Gastroesophageal sphincter (tissue), 4 donors: ENCODE results near the gene PIF1. TPM values are rescaled to one million over a fixed set of nuclear protein-coding genes. Genes with fewer than 3 reads are reported as not detected.

Experiments
- ATAC-seq: fragments of 150-250 bp; one replicate; pipeline ENCODE4 v1.9.1; 2016; ENCODE audit warnings: mild to moderate bottlenecking, moderate library complexity
- H3K27ac ChIP-seq, 4 donors: fragments of 200-600 bp; sonication (generic) in 3 of 4; 1 replicate in 3 of 4; 2 replicates in 1 of 4; pipeline ENCODE4 v1.5.1; 2016 to 2019
- H3K27me3 ChIP-seq: fragments of 200-600 bp; sonication (generic); one replicate; pipeline ENCODE4 v1.5.1; 2019
- H3K36me3 ChIP-seq, 2 donors: fragments of 200-600 bp; sonication (generic); one replicate each; pipeline ENCODE4 v1.5.1; 2019; ENCODE audit warnings: control low read depth in 1 of 2
- H3K4me1 ChIP-seq, 3 donors: fragments of 200-600 bp; sonication (generic); 1 replicate in 2 of 3; 2 replicates in 1 of 3; pipeline ENCODE4 v1.5.1; 2016 to 2019; ENCODE audit warnings: control low read depth in 2 of 3
- H3K4me3 ChIP-seq, 2 donors: fragments of 200-600 bp; sonication (generic); one replicate each; pipeline ENCODE4 v1.5.1; 2019; ENCODE audit warnings: mild to moderate bottlenecking in 1 of 2, moderate library complexity in 1 of 2
- H3K9me3 ChIP-seq, 3 donors: fragments of 200-600 bp; sonication (generic); one replicate each; pipeline ENCODE4 v1.5.1; 2017 to 2019; ENCODE audit warnings: control low read depth in 2 of 3
- CTCF ChIP-seq, 4 experiments: fragments of 200-600 bp in 2 of 4; fragments of 450-650 bp in 2 of 4; sonication (generic) in 1 of 4; IDR thresholded peaks; one replicate each; pipeline ENCODE4 v1.5.1; 2017 to 2019; ENCODE audit warnings: antibody characterized with exemption in 4 of 4, mild to moderate bottlenecking in 2 of 4, moderate library complexity in 2 of 4
- EP300 ChIP-seq: sonication (generic); formaldehyde crosslinking; IDR thresholded peaks from one replicate; pipeline ENCODE4 v1.6.1; 2017; ENCODE audit warnings: antibody characterized with exemption, mild to moderate bottlenecking
- POLR2A ChIP-seq, 2 donors: fragments of 450-650 bp; IDR thresholded peaks; one replicate each; pipeline ENCODE4 v1.6.1; 2017; ENCODE audit warnings: antibody characterized with exemption in 2 of 2, mild to moderate bottlenecking in 2 of 2, moderate library complexity in 1 of 2
- POLR2AphosphoS5 ChIP-seq: sonication (generic); formaldehyde crosslinking; IDR thresholded peaks from one replicate; pipeline ENCODE4 v1.6.1; 2017; ENCODE audit warnings: antibody characterized with exemption
- WGBS, 2 donors: methylation state at CpG; one replicate each; pipeline ENCODE4 v1.1.5; 2018; ENCODE audit warnings: low coverage in 1 of 2; 5-methylcytosine and 5-hydroxymethylcytosine counted together
- total RNA-seq, 4 donors: library from RNA; depleted of rRNA; stranded (reverse); fragments of >200 nt; gene quantifications; one replicate each; pipeline ENCODE4 v1.1.0, GENCODE V29; 2016

The PIF1 gene
- total RNA-seq, 4 donors from 2014 or later = 1.6 to 3.4 (median 2.3) TPM

- Histone ChIP-seq H3K4me3 (no peak overlapping the region), H3K36me3 (peaks cover 0 to 67% of the 10 kb centered on the region in 2 donors), H3K27me3 (no peaks in the 10 kb centered on the region), H3K4me1 (peaks cover 15 to 81% (median 51%) of the 10 kb centered on the region in 3 donors), H3K9me3 (no peaks in the 10 kb centered on the region), H3K27ac (peak overlapping the region in 3 of 4 donors; percentile 90 to 96 (median 91))
- ATAC-seq = no peak
- no peak for TF ChIP-seq POLR2AphosphoS5
- TF ChIP-seq EP300 = no peak
- no peak for TF ChIP-seq CTCF (IDR thresholded peaks at IDR 0.05)
- no peak for TF ChIP-seq POLR2A (IDR thresholded peaks at IDR 0.05)
- WGBS, 2 donors = 83% methylated on average over 1 of the region's 11 CpGs; no CpG with 5 or more reads in 1 of the 2 donors
Observed at GRCh38 chr15:64861331-64861730, 35.9 kb upstream of the PIF1 start.

DNA sequence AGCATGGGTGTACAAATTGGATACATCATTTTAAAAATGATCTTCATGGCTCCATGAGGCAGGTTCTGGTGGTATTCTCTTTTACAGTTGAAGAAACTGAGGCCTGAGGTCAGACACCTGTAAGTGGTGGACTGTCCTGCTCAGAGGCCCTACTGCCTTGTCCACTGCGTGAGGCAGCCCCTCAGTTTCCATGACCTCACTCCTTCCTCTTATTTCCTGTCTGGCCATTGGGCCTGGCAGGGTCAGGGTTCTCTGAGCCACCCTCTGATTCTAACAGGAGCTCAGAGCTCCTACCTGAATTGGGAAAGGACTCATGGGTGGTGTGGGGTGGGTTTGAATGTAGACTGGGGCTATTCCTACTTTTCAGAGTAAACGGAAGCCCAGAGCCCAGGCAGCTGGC lies 33.8 kb upstream of the PIF1 start:
- no CpG with 5 or more reads among the region's 2 CpGs for WGBS, 2 donors
- H3K9me3 ChIP-seq = no peaks in the 10 kb centered on the region
- no peak overlapping the region for H3K4me3 ChIP-seq
- H3K4me1 ChIP-seq = peaks cover 20 to 84% (median 64%) of the 10 kb centered on the region in 3 donors
- TF ChIP-seq POLR2AphosphoS5 (no peak), EP300 (no peak), POLR2A (IDR thresholded peaks at IDR 0.05) (no peak), CTCF (IDR thresholded peaks at IDR 0.05) (no peak)
- no peaks in the 10 kb centered on the region for H3K27me3 ChIP-seq
- ATAC-seq = no peak
- H3K27ac ChIP-seq = peak overlapping the region in 3 of 4 donors; percentile 90 to 96 (median 91)
- peaks cover 0 to 65% of the 10 kb centered on the region in 2 donors for H3K36me3 ChIP-seq

GRCh38 chr15:64858021-64858575 lies 32.7 kb upstream of the PIF1 start:
- ATAC-seq = no peak
- WGBS, 2 donors = 25 to 30% methylated on average over 4 of the region's 6 CpGs
- Histone ChIP-seq H3K36me3 (peaks cover 0 to 58% of the 10 kb centered on the region in 2 donors), H3K4me1 (peaks cover 20 to 90% (median 74%) of the 10 kb centered on the region in 3 donors), H3K27me3 (no peaks in the 10 kb centered on the region), H3K4me3 (no peak overlapping the region), H3K27ac (peak overlapping the region; percentile 47 to 96 (median 90)), H3K9me3 (no peaks in the 10 kb centered on the region)
- no peak for TF ChIP-seq POLR2A (IDR thresholded peaks at IDR 0.05)
- no peak for TF ChIP-seq POLR2AphosphoS5
- no peak for TF ChIP-seq CTCF (IDR thresholded peaks at IDR 0.05)
- no peak for TF ChIP-seq EP300

GRCh38 chr15:64857421-64857820 lies 32.0 kb upstream of the PIF1 start:
- H3K27ac ChIP-seq = peak overlapping the region; percentile 47 to 96 (median 90)
- H3K9me3 ChIP-seq = no peaks in the 10 kb centered on the region
- H3K36me3 ChIP-seq = peaks cover 0 to 59% of the 10 kb centered on the region in 2 donors
- ATAC-seq = peak; percentile 65
- TF ChIP-seq POLR2AphosphoS5 (peak; percentile 4), POLR2A (IDR thresholded peaks at IDR 0.05) (no peak)
- no peaks in the 10 kb centered on the region for H3K27me3 ChIP-seq
- WGBS, 2 donors = 56 to 92% methylated on average over 2 to 3 of the region's 4 CpGs
- H3K4me3 ChIP-seq = no peak overlapping the region
- H3K4me1 ChIP-seq = peaks cover 20 to 94% (median 79%) of the 10 kb centered on the region in 3 donors

- Histone ChIP-seq H3K27ac (peak overlapping the region; percentile 47 to 96 (median 90)), H3K9me3 (no peaks in the 10 kb centered on the region), H3K4me1 (peaks cover 23 to 100% (median 88%) of the 10 kb centered on the region in 3 donors), H3K36me3 (peaks cover 0 to 51% of the 10 kb centered on the region in 2 donors), H3K27me3 (no peaks in the 10 kb centered on the region), H3K4me3 (no peak overlapping the region)
- TF ChIP-seq EP300 = no peak
- no peak for TF ChIP-seq POLR2A (IDR thresholded peaks at IDR 0.05)
- TF ChIP-seq POLR2AphosphoS5 = peak; percentile 48
- TF ChIP-seq CTCF (IDR thresholded peaks at IDR 0.05) = peak in 1 of 4 experiments; percentile 17
- 7 to 14% methylated on average over 2 to 3 of the region's 5 CpGs for WGBS, 2 donors
- ATAC-seq = peak; percentile 67
Observed at GRCh38 chr15:64856429-64857145, 31.1 kb upstream of the PIF1 start.
